Retinal pigment epithelial cell (primary cell): ENCODE results near the gene RAD51C.
A peak's percentile ranks its signal among the peaks of the same experiment; 100 is the strongest.
"Not testable (repeated sequence)": the region's sequence is repeated elsewhere in the genome, so short reads cannot be mapped to it uniquely, and the experiment has no call there.

Experiments
- DNase-seq: peaks from one replicate; pipeline ENCODE4 v3.0.0-alpha.2; 2010; ENCODE audit warnings: low read depth
- H3K4me3 ChIP-seq: 2 replicates; pipeline ENCODE4 v1.5.1; 2011; ENCODE audit warnings: mild to moderate bottlenecking, low read length, control low read depth, moderate library complexity
- TF ChIP-seq, protein P1 (sequence below): conservative IDR thresholded peaks from 2 replicates; pipeline ENCODE4 v1.5.1; 2011; ENCODE audit warnings: low read depth, low read length, control low read depth, inconsistent platforms

RAD51C gene

GRCh38 chr17:58688521-58688920, 3.9 kb upstream of the RAD51C start:
- TF ChIP-seq, protein P1, sequence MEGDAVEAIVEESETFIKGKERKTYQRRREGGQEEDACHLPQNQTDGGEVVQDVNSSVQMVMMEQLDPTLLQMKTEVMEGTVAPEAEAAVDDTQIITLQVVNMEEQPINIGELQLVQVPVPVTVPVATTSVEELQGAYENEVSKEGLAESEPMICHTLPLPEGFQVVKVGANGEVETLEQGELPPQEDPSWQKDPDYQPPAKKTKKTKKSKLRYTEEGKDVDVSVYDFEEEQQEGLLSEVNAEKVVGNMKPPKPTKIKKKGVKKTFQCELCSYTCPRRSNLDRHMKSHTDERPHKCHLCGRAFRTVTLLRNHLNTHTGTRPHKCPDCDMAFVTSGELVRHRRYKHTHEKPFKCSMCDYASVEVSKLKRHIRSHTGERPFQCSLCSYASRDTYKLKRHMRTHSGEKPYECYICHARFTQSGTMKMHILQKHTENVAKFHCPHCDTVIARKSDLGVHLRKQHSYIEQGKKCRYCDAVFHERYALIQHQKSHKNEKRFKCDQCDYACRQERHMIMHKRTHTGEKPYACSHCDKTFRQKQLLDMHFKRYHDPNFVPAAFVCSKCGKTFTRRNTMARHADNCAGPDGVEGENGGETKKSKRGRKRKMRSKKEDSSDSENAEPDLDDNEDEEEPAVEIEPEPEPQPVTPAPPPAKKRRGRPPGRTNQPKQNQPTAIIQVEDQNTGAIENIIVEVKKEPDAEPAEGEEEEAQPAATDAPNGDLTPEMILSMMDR, result no peak
- no peak for DNase-seq
- no peak overlapping the region for H3K4me3 ChIP-seq

- not testable (repeated sequence) for DNase-seq, H3K4me3 ChIP-seq
These were observed 2.4 kb upstream of the RAD51C start for GRCh38 chr17:58690033-58690432.

DNA sequence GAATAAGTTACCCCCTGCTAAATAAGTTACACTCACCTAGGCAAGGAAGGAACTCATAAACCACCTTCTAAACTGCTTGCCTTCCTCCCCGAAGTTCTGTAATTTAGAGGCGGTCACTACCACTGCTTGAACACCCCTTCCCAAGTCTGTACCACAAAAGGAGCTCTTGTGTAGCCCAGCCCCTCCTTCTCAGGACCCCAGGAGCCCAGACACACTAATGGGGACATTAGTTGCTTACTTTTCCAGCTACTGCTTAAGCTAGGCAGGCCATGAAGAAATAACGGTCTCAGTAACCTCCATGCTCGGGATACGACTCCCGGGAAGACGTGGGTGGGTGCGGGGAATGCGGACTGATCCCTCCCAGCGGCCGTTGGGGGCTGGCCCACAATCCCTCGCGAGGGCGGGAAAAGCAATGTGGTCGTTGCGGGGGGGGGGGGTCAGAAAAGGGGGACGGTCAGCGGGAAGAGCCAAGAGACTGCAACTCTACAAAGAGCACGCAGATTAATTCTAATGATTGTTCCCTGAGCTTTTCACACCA, 632 bp upstream of the RAD51C start, which contains the start of gene TEX14:
TEX14 (minus strand) TSS at position 345 of the 538 bp plus-strand sequence. CDS start 40,044 bp downstream, outside the sequence.
- no peak for DNase-seq
- peak within 1 kb of the TSS; percentile 75 for H3K4me3 ChIP-seq
- TF ChIP-seq, protein P1, result no peak

DNA sequence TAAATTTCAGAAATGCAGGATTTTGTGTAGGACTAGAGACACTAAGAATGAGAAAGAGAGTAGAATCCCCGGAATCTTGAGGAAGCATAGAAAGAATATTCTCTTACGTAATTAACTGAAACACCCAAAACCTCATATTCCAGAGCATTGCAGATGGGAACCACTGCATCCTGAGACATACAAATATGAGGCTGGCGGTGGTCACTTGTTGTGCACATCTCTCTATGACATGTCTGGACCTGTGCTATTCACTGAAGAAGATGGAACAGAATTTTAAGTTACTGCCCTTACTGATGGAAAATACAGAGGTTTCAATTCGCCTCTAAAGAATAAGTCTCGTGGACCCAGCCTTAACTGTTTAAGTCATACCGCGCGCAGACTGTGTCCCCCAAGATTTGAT, 806 bp downstream of the RAD51C start:
- DNase-seq, result no peak
- H3K4me3 ChIP-seq, result peak overlapping the region; percentile 75
- TF ChIP-seq, protein P1, result no peak

GRCh38 chr17:58693751-58694150, 1.3 kb downstream of the RAD51C start:
- DNase-seq, result no peak
- TF ChIP-seq, protein P1, result no peak
- no peak overlapping the region for H3K4me3 ChIP-seq

GRCh38 chr17:58694302-58694701, 1.9 kb downstream of the RAD51C start:
- TF ChIP-seq, protein P1, result no peak
- H3K4me3 ChIP-seq, result no peak overlapping the region
- DNase-seq, result no peak

DNA sequence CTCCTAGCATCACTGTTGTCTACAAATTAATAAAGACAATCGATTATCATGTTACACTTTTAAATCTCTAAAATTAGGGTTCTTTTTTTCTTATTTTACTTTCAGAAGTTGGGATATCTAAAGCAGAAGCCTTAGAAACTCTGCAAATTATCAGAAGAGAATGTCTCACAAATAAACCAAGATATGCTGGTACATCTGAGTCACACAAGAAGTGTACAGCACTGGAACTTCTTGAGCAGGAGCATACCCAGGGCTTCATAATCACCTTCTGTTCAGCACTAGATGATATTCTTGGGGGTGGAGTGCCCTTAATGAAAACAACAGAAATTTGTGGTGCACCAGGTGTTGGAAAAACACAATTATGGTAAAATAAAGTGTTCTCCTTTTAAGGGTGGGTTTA, 2.4 kb downstream of the RAD51C start:
- no peak for DNase-seq
- H3K4me3 ChIP-seq, result no peak overlapping the region
- TF ChIP-seq, protein P1, result no peak
